IPS-18a (cell line): ENCODE measurements around the gene TNFRSF4.

ENCODE experiments used
- H3K27ac ChIP-seq: one replicate; pipeline ENCODE4 v1.5.1; 2013; ENCODE audit warnings: low read length
- H3K27me3 ChIP-seq: one replicate; pipeline ENCODE4 v1.6.1; 2013; ENCODE audit warnings: mild to moderate bottlenecking, low read length; ENCODE audit not compliant: control insufficient read depth, insufficient read depth
- H3K36me3 ChIP-seq: one replicate; pipeline ENCODE4 v1.6.1; 2013; ENCODE audit warnings: low read depth, low read length; ENCODE audit not compliant: control insufficient read depth
- H3K4me1 ChIP-seq: one replicate; pipeline ENCODE4 v1.6.1; 2013; ENCODE audit warnings: low read depth, low read length; ENCODE audit not compliant: control insufficient read depth
- H3K4me3 ChIP-seq: one replicate; pipeline ENCODE4 v1.5.1; 2013; ENCODE audit warnings: low read length
- H3K9ac ChIP-seq: one replicate; pipeline ENCODE4 v1.6.1; 2013; ENCODE audit warnings: mild to moderate bottlenecking, low read length, moderate library complexity
- H3K9me3 ChIP-seq: one replicate; pipeline ENCODE4 v1.6.1; 2013; ENCODE audit warnings: low read depth, low read length; ENCODE audit not compliant: control insufficient read depth

Gene TNFRSF4

GRCh38 chr1:1243266-1243660 lies 29.3 kb upstream of the TNFRSF4 start:
- peaks cover 26% of the 10 kb centered on the region for H3K27me3 ChIP-seq
- H3K36me3 ChIP-seq: no peaks in the 10 kb centered on the region
- no peaks in the 10 kb centered on the region for H3K9me3 ChIP-seq
- H3K9ac ChIP-seq: no peak overlapping the region
- no peak overlapping the region for H3K4me3 ChIP-seq
- no peak overlapping the region for H3K27ac ChIP-seq
- H3K4me1 ChIP-seq: no peaks in the 10 kb centered on the region

- no peak overlapping the region for H3K9ac ChIP-seq
- no peaks in the 10 kb centered on the region for H3K4me1 ChIP-seq
- H3K4me3 ChIP-seq: no peak overlapping the region
- H3K27me3 ChIP-seq: peaks cover 21% of the 10 kb centered on the region
- no peak overlapping the region for H3K27ac ChIP-seq
- H3K9me3 ChIP-seq: no peaks in the 10 kb centered on the region
- no peaks in the 10 kb centered on the region for H3K36me3 ChIP-seq
These were observed 28.7 kb upstream of the TNFRSF4 start for GRCh38 chr1:1242461-1243265.

- Histone ChIP-seq H3K9me3 (no peaks in the 10 kb centered on the region), H3K27me3 (peaks cover 11% of the 10 kb centered on the region), H3K27ac (no peak overlapping the region), H3K36me3 (no peaks in the 10 kb centered on the region), H3K4me3 (no peak overlapping the region), H3K4me1 (no peaks in the 10 kb centered on the region), H3K9ac (no peak overlapping the region)
These were observed 27.8 kb upstream of the TNFRSF4 start for GRCh38 chr1:1241588-1242219.

- Histone ChIP-seq H3K4me1 (no peaks in the 10 kb centered on the region), H3K4me3 (no peak overlapping the region), H3K9ac (no peak overlapping the region), H3K9me3 (no peaks in the 10 kb centered on the region), H3K27me3 (peaks cover 4% of the 10 kb centered on the region), H3K27ac (no peak overlapping the region), H3K36me3 (no peaks in the 10 kb centered on the region)
These were observed 27.1 kb upstream of the TNFRSF4 start for GRCh38 chr1:1240822-1241587.

GRCh38 chr1:1240348-1240732 lies 26.4 kb upstream of the TNFRSF4 start:
- no peaks in the 10 kb centered on the region for H3K4me1 ChIP-seq
- no peaks in the 10 kb centered on the region for H3K36me3 ChIP-seq
- no peaks in the 10 kb centered on the region for H3K27me3 ChIP-seq
- no peak overlapping the region for H3K4me3 ChIP-seq
- no peak overlapping the region for H3K27ac ChIP-seq
- H3K9me3 ChIP-seq: no peaks in the 10 kb centered on the region
- no peak overlapping the region for H3K9ac ChIP-seq

- Histone ChIP-seq H3K4me3 (no peak overlapping the region), H3K36me3 (no peaks in the 10 kb centered on the region), H3K4me1 (no peaks in the 10 kb centered on the region), H3K9ac (no peak overlapping the region), H3K9me3 (no peaks in the 10 kb centered on the region), H3K27ac (no peak overlapping the region), H3K27me3 (no peaks in the 10 kb centered on the region)
These were observed 25.8 kb upstream of the TNFRSF4 start for GRCh38 chr1:1239614-1240347.

GRCh38 chr1:1239227-1239613 lies 25.3 kb upstream of the TNFRSF4 start:
- no peaks in the 10 kb centered on the region for H3K4me1 ChIP-seq
- no peaks in the 10 kb centered on the region for H3K36me3 ChIP-seq
- no peaks in the 10 kb centered on the region for H3K9me3 ChIP-seq
- H3K27ac ChIP-seq: no peak overlapping the region
- H3K27me3 ChIP-seq: no peaks in the 10 kb centered on the region
- H3K4me3 ChIP-seq: no peak overlapping the region
- no peak overlapping the region for H3K9ac ChIP-seq

GRCh38 chr1:1238702-1239178 lies 24.8 kb upstream of the TNFRSF4 start:
- H3K27ac ChIP-seq: no peak overlapping the region
- H3K36me3 ChIP-seq: no peaks in the 10 kb centered on the region
- H3K4me3 ChIP-seq: no peak overlapping the region
- no peaks in the 10 kb centered on the region for H3K4me1 ChIP-seq
- H3K27me3 ChIP-seq: no peaks in the 10 kb centered on the region
- no peaks in the 10 kb centered on the region for H3K9me3 ChIP-seq
- no peak overlapping the region for H3K9ac ChIP-seq

- H3K27ac ChIP-seq: no peak overlapping the region
- H3K27me3 ChIP-seq: no peaks in the 10 kb centered on the region
- H3K36me3 ChIP-seq: no peaks in the 10 kb centered on the region
- no peak overlapping the region for H3K4me3 ChIP-seq
- no peaks in the 10 kb centered on the region for H3K4me1 ChIP-seq
- H3K9ac ChIP-seq: no peak overlapping the region
- no peaks in the 10 kb centered on the region for H3K9me3 ChIP-seq
These were observed 24.1 kb upstream of the TNFRSF4 start for GRCh38 chr1:1237874-1238701.

- Histone ChIP-seq H3K4me3 (no peak overlapping the region), H3K4me1 (no peaks in the 10 kb centered on the region)
These were observed 23.3 kb upstream of the TNFRSF4 start for GRCh38 chr1:1236945-1237873.

More at GRCh38 chr1:1236945-1237873, 23.3 kb upstream of the TNFRSF4 start:
- Histone ChIP-seq H3K27ac (no peak overlapping the region), H3K36me3 (no peaks in the 10 kb centered on the region), H3K27me3 (no peaks in the 10 kb centered on the region), H3K9me3 (no peaks in the 10 kb centered on the region), H3K9ac (no peak overlapping the region)
